Lower leg skin (tissue), 4 donors: ENCODE data around the gene ZFP62. TPM values are rescaled to one million over a fixed set of nuclear protein-coding genes. Genes with fewer than 3 reads are reported as not detected.

Source experiments
- DNase-seq, 2 donors: peaks; one replicate each; pipeline ENCODE4 v3.0.0-alpha.2; 2019; ENCODE audit warnings: low spot score in 2 of 2
- H3K4me3 ChIP-seq: fragments of 200-600 bp; sonication (generic); 2 replicates; pipeline ENCODE4 v1.5.1; 2017; ENCODE audit warnings: mild to moderate bottlenecking, low read depth; ENCODE audit not compliant: poor library complexity, severe bottlenecking
- CTCF ChIP-seq, 3 donors: fragments of 450-650 bp; IDR thresholded peaks; one replicate each; pipeline ENCODE4 v1.5.1; 2016; ENCODE audit warnings: antibody characterized with exemption in 3 of 3, mild to moderate bottlenecking in 3 of 3, moderate library complexity in 2 of 3
- POLR2A ChIP-seq, 2 donors: fragments of 450-650 bp; IDR thresholded peaks; one replicate each; pipeline ENCODE4 v1.6.1; 2016 to 2017; ENCODE audit warnings: antibody characterized with exemption in 2 of 2, mild to moderate bottlenecking in 1 of 2, moderate library complexity in 1 of 2
- whole genome bisulfite sequencing, 2 donors: methylation state at CpG; one replicate each; pipeline ENCODE4 v1.1.5; 2018; 5-methylcytosine and 5-hydroxymethylcytosine counted together
- intact Hi-C: fragments of 100-400 bp; cut with DNase I; formaldehyde crosslinking; loops from one replicate; pipeline ENCODE4 v1.15.0; 2023; ENCODE audit warnings: low total_unique reads
- total RNA-seq, 4 donors: library from RNA; depleted of rRNA; stranded (reverse); fragments of >200 nt; gene quantifications; one replicate each; pipeline ENCODE4 v1.1.0, GENCODE V29; 2016

The ZFP62 gene
- total RNA-seq, 4 donors from 2014 or later: 14.5 to 35.8 (median 31.1) TPM

GRCh38 chr5:180844432-180844831, 16.6 kb downstream of the ZFP62 start:
- TF ChIP-seq POLR2A (IDR thresholded peaks at IDR 0.05) (no peak), CTCF (IDR thresholded peaks at IDR 0.05) (no peak)
- no peak overlapping the region for H3K4me3 ChIP-seq
- intact Hi-C loops: no loop called here
- WGBS, 2 donors: 72 to 74% methylated on average over 3 of the region's 3 CpGs
- DNase-seq: no peak

- intact Hi-C loops: no loop called here
- no peak for DNase-seq
Observed at GRCh38 chr5:180839935-180840334, 21.1 kb downstream of the ZFP62 start.

GRCh38 chr5:180839227-180839626, 21.8 kb downstream of the ZFP62 start:
- 90 to 96% methylated on average over 2 of the region's 2 CpGs for WGBS, 2 donors
- no peak overlapping the region for H3K4me3 ChIP-seq
- intact Hi-C loops: no loop called here
- no peak for DNase-seq
- TF ChIP-seq CTCF (IDR thresholded peaks at IDR 0.05): no peak

More at GRCh38 chr5:180839935-180840334, 21.1 kb downstream of the ZFP62 start:
- TF ChIP-seq CTCF (IDR thresholded peaks at IDR 0.05): no peak
- no peak for TF ChIP-seq POLR2A (IDR thresholded peaks at IDR 0.05)
- H3K4me3 ChIP-seq: no peak overlapping the region
- WGBS, 2 donors: 96 to 97% methylated on average over 3 of the region's 3 CpGs

GRCh38 chr5:180837478-180837877, 23.6 kb downstream of the ZFP62 start:
- 96% methylated on average over 4 of the region's 4 CpGs for WGBS, 2 donors
- intact Hi-C loops: no loop called here
- TF ChIP-seq POLR2A (IDR thresholded peaks at IDR 0.05): no peak
- TF ChIP-seq CTCF (IDR thresholded peaks at IDR 0.05): no peak

DNA sequence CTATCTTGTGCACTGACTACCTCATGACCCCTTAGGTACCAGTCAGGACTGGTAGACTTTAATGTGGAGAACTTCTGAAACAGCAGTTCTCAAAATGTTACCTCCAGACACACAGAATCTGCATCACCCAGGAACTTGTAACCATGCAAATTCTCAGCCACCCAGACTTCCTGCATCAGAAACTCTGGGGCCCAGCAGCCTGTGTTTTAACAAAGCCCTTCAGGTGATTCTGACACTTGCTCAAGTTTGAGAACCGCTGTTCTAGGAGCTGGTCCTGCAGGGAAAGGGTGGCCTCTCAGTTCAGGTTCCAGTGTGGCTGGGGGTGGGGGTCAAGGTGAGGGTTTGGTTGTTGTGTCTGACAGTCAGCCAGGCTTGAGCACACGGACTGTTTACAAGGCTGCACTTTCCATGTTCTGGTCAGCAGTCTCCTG, 28.4 kb downstream of the ZFP62 start:
- no peak for TF ChIP-seq CTCF (IDR thresholded peaks at IDR 0.05)
- TF ChIP-seq POLR2A (IDR thresholded peaks at IDR 0.05): no peak
- H3K4me3 ChIP-seq: no peak overlapping the region
- WGBS, 2 donors: 67 to 76% methylated on average over 2 of the region's 2 CpGs
- DNase-seq: no peak
- intact Hi-C loops: no loop called here

More at GRCh38 chr5:180837478-180837877, 23.6 kb downstream of the ZFP62 start:
- DNase-seq: no peak
- no peak overlapping the region for H3K4me3 ChIP-seq
